PFSK-1 (cell line): Measurements from ENCODE around the gene GOLGA6A.

Source experiments
- FOXP2 ChIP-seq: optimal IDR thresholded peaks from 2 replicates; pipeline ENCODE3; 2011; ENCODE audit warnings: borderline replicate concordance, control low read depth, inconsistent platforms; ENCODE audit not compliant: insufficient read depth; ENCODE audit errors: extremely low read length, extremely low read depth
- POLR2AphosphoS5 ChIP-seq: IDR thresholded peaks from 2 replicates; pipeline ENCODE4 v1.6.1; 2012; ENCODE audit warnings: low read depth, mild to moderate bottlenecking, control low read depth, low read length, moderate library complexity
- REST ChIP-seq, 2 experiments: IDR thresholded peaks; 2 replicates each; pipeline versions ENCODE4 v1.6.1 to v1.8.0; 2011 to 2012; ENCODE audit warnings: low read depth in 2 of 2, low read length in 2 of 2, control low read depth in 1 of 2, inconsistent platforms in 1 of 2, mild to moderate bottlenecking in 1 of 2, moderate library complexity in 1 of 2; ENCODE audit not compliant: insufficient read depth in 1 of 2
- SIN3A ChIP-seq: IDR thresholded peaks from 2 replicates; pipeline ENCODE4 v1.6.1; 2012; ENCODE audit warnings: mild to moderate bottlenecking, low read length, moderate library complexity, borderline replicate concordance; ENCODE audit not compliant: insufficient read depth
- TAF1 ChIP-seq: IDR thresholded peaks from 2 replicates; pipeline ENCODE4 v1.6.1; 2012; ENCODE audit warnings: low read length, control low read depth, borderline replicate concordance; ENCODE audit not compliant: insufficient read depth

GOLGA6A gene

GRCh38 chr15:74036271-74037170 lies 45.8 kb downstream of the GOLGA6A start:
- no peak for TF ChIP-seq SIN3A
- TF ChIP-seq TAF1: no peak
- TF ChIP-seq POLR2AphosphoS5: no peak
- no peak for TF ChIP-seq FOXP2
- TF ChIP-seq REST (IDR thresholded peaks at IDR 0.05; ENCODE audit: insufficient read depth in 1 of 2, low read depth in 2 of 2, low read length in 2 of 2): no peak

GRCh38 chr15:74035121-74036017 lies 47.0 kb downstream of the GOLGA6A start:
- TF ChIP-seq SIN3A (no peak), REST (IDR thresholded peaks at IDR 0.05; ENCODE audit: insufficient read depth in 1 of 2, low read depth in 2 of 2, low read length in 2 of 2) (no peak), POLR2AphosphoS5 (no peak), TAF1 (no peak), FOXP2 (no peak)

GRCh38 chr15:74034206-74034755 lies 48.1 kb downstream of the GOLGA6A start:
- no peak for TF ChIP-seq REST (IDR thresholded peaks at IDR 0.05; ENCODE audit: insufficient read depth in 1 of 2, low read depth in 2 of 2, low read length in 2 of 2)
- no peak for TF ChIP-seq POLR2AphosphoS5
- no peak for TF ChIP-seq SIN3A
- no peak for TF ChIP-seq TAF1
- TF ChIP-seq FOXP2: no peak

- TF ChIP-seq TAF1: no peak
- TF ChIP-seq REST (IDR thresholded peaks at IDR 0.05; ENCODE audit: insufficient read depth in 1 of 2, low read depth in 2 of 2, low read length in 2 of 2): no peak
- no peak for TF ChIP-seq POLR2AphosphoS5
- TF ChIP-seq FOXP2: no peak
- no peak for TF ChIP-seq SIN3A
These were observed 49.5 kb downstream of the GOLGA6A start for GRCh38 chr15:74032606-74033561.
